HG03457 (cell line): ENCODE results near the gene GNAS.
"Not testable (repeated sequence)": the region's sequence is repeated elsewhere in the genome, so short reads cannot be mapped to it uniquely, and the experiment has no call there.

Source experiments
- ATAC-seq: cut with Tn5 transposase; IDR thresholded peaks from one replicate; pipeline ENCODE4 v1.9.1; 2021; ENCODE audit warnings: moderate number of reproducible peaks; ENCODE audit not compliant: unreplicated experiment

GNAS gene

DNA sequence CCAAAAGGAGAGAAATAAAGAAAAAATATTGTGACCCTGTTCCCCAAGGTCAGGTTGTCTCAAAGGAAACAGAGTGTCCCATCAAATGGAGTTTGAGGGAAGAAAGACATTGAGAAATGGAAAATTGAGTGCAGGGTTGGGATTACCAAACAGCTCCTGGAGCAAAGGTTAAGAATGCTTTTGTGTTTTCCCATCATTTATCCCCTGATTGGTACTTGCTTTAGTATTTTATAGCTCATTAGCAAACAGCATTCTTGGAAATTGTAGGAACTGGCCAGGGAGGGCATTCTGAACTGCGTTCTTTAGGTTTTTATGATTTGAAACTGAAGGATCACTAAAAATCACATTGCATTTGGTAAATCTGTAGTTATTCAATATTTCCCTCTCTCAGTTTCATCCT is 69.5 kb downstream of the GNAS start:
- ATAC-seq = no peak

DNA sequence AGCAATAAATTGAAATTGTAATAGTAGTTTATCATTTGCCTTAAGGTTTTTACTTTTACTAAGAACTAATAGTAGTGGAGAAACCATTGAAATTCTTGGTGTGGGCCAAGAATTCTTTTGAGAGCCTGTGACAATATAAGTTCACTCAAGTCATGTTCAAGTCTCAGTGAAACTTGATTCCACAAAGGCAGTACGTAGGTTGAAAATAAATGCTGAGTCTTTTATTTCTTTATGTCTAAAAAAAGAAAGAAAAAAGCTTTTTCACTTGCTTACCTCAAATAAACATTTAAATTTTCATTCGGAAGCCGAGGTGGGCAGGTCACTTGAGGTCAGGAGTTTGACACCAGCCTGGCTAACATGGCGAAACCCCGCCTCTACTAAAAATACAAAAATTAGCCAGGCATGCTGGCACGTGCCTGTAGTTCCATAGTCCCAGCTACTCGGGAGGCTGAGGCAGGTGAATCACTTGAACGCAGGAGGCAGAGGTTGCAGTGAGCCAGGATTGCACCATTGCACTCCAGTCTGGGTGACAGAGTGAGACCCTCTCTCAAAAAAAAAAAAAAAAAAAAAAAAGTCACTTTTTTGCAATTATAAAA is 70.7 kb downstream of the GNAS start:
- no peak for ATAC-seq

GRCh38 chr20:58926802-58927489 is 74.4 kb downstream of the GNAS start:
- ATAC-seq = no peak

- no peak for ATAC-seq
Measured at GRCh38 chr20:58927490-58928061, 75.1 kb downstream of the GNAS start.

DNA sequence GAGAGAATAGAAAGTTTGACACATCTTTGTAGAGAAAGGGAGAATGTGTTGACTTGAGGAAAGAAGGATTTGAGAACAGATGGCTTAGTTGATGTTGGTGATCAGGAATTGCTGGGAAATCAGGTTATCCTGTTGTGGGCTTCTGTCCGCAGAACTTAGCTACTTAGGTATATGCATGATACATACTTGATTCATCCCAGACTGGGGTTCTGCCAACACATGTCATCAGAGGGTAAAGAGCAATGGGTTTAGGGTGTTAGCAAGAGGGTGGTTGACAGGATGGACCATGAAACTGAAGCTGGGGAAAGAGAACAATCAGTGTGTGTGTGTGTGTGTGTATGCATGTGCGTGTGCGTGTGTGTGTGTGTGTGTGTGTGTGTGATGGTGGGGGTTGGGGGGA is 78.0 kb downstream of the GNAS start:
- ATAC-seq = no peak

GRCh38 chr20:58932170-58932569 is 79.7 kb downstream of the GNAS start:
- no peak for ATAC-seq

DNA sequence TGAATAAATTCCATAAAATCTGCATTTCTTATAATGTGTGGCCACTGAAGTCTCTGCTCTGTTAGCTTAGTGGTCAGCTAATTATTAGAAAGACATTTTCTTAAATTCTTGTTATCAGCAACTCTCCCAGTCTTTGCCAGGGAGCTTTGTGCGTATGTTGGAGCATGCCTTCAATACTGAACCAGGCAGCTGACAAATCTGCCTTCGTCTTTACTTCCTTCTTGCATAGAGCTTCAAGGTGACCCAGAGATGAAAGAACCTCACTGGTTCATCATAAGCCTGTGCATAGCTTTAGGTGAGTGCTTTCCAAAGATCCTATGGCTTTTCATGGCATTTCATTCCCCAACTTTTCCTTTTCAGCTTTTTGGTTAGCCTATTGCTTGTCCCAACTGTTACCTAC is 85.6 kb downstream of the GNAS start:
- no peak for ATAC-seq

DNA sequence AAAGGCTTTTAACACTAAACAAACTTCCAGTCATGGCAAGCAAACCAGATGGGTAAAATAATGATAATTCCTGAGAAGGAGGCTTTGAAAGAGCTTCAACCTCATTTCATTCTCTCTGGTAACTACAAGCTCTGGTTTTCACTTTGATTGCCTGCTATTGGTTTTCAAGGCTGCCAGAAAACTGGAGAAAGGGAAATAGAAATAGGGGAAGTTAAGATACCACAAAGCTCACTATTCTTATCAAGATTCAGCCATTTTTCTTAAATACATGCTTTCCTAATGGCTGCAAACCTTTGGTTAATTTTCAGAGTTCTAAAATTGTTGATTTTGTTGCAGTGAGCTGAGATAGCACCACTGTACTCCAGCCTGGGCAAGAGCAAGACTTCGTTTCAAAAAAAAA is 86.0 kb downstream of the GNAS start:
- no peak for ATAC-seq

GRCh38 chr20:58941471-58941870 is 89.0 kb downstream of the GNAS start:
- ATAC-seq = no peak

DNA sequence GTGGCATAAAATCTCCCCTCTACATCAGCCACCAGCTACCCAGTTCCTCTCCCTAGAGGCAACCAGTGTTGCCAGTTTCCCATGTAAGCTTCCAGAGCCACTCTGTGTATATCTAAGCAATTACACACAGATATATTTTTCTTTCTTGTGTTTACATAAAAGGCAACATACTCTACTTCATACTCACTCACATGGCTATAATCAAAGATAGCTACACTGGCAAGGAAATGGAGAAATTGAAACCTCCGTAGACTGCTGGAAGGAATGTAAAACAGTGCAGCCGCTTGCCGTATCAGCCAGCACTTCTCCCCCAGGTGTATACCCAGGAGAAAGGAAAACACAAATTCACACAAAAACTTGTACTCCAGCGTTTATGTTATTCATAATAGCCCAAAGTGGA is 90.0 kb downstream of the GNAS start:
- no peak for ATAC-seq

DNA sequence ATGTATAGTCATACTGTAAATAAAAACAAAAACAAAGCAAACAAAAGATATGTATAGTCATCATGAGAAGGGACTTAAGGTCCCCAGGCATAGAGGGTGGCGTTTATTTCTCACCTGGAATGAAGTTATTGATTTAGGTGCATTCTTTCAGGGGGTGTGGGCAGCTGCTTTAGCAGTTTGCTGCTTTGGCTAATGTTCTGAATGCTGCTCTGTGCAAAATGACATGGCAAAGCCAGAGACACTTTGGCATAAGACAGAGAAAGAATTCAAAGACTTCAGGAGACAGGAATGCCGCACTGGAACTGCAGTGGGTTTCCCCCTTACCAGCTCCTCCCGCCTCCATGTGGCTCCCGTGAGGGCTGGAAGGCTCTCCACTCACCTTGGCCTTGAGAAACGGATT is 92.1 kb downstream of the GNAS start:
- ATAC-seq = no peak

- no peak for ATAC-seq
Measured at GRCh38 chr20:58945965-58946631, 93.6 kb downstream of the GNAS start.

- ATAC-seq = not testable (repeated sequence)
Measured at GRCh38 chr20:58947797-58948388, 95.4 kb downstream of the GNAS start.

- no peak for ATAC-seq
Measured at GRCh38 chr20:58950603-58951002, 98.1 kb downstream of the GNAS start.

- ATAC-seq = no peak
Measured at GRCh38 chr20:58953050-58953449, 100.5 kb downstream of the GNAS start.

DNA sequence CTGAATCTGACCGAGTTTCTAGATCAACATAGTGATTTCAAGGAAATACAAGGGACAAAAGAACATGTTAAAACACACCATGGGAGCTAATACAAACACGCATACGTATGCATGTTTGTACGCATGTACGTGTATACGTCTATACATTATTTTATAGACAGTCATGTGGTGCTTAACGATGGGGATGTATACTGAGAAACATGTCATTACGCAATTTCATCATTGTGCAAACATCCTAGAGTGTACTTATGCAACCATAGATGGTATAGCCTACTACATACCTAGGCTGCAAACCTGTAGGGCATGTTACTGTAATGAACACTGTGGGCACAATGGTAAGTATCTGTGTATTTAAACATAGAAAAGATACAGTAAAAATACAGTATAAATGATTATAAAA is 103.6 kb downstream of the GNAS start:
- ATAC-seq = no peak

- ATAC-seq = no peak
Measured at GRCh38 chr20:58959652-58960051, 107.1 kb downstream of the GNAS start.
